ENCODE results near the gene UCP1.

UCP1 gene, protein sequence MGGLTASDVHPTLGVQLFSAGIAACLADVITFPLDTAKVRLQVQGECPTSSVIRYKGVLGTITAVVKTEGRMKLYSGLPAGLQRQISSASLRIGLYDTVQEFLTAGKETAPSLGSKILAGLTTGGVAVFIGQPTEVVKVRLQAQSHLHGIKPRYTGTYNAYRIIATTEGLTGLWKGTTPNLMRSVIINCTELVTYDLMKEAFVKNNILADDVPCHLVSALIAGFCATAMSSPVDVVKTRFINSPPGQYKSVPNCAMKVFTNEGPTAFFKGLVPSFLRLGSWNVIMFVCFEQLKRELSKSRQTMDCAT

GRCh38 chr4:140568507-140569306, at the start of gene UCP1:
TSS of gene UCP1 (minus strand) at chr4:140568961. CDS start at chr4:140568729, 232 bp downstream.
- no peak for DNase-seq

DNA sequence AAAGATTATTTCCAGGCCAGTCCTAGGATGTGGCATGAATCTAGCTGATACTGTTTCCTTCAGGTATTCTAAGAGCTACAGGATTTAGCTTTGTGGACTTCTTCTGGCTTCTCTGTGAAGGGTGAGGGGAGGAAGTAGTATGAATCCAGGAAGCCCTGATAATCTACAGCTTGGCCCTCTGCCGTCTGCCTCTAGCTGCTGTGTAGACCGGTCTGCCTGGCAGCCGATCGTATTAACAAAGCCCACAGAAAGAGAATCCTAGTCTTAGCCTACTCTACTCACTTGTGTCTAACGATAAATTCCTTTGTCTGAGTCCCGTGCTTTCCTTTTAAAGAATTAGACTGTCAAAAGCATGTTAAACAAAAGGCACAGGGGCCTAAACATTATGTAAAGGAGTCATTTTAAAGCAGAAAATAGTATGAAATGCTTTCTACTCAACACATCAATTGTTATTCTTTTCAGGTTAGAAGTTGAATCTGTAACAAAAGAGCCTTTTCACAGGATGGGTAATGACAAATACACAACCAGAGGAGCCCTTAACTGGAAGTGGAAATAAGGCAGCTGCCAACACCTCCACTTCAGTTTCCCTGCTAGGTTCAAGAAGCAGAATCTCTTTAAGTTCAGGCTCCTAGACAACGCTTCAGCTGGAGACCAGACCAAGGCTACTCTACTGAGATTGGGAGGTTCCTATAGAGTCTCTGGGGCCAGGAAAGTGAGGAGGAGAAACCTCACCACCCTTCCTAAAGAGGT, 48.9 kb upstream of the UCP1 start:
- DNase-seq, result no peak

DNA sequence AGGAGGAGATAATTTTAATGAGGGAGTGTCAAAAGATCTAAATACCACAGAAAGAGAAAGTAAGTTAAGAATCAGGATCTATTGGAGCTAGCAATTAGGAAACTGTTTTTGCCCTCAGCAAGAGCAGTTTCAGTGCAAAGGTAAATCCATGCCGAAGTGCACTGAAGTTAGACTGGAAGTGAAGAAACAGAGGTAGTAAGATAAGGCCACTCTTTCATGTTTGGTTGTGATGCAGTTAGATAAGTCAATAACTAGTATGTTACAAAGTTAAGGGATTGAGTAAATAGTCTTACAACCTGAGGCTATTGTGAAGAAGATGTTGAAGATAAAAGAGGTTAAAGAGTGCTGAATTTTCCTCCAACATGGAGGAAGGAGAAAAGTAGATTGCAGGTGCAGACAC, 46.7 kb upstream of the UCP1 start:
- no peak for DNase-seq

DNA sequence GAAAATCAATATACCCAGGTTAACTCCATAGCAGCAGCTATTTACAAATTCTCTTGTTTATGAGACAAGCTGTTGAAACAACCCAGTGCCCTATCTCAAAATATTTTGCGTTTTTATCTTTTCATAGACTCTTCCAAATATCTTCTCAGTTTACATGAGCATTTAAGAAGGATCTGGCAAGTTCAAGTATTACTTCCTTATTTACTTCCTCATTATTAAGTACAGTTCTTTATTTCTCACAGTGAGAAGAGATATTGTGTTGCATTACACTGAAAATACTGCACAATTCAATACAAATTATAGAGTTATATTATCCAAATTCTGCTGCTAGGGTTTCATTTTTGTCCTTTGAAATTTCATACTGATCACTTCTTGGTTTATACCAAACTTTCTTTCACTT, 43.6 kb upstream of the UCP1 start:
- no peak for DNase-seq

DNA sequence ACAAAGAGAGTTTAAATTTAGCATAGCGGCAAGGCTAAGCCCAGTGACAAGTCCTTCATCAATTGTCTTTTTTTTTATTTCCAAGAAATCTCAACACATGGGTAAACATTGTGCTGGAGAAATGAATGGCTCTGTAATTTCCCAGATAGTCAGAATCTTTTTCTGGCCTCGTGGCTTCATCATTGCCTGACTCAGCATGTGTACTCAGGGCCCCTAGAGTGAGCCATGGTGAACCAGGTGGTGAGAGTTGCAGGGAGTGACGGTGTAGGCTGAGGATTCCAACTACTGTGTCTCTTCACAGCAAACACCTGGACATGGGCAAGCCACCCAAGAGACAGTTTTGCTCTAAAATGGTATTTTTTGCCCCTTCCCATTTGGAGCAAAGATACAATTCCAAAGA, 43.1 kb upstream of the UCP1 start:
- no peak for DNase-seq

DNA sequence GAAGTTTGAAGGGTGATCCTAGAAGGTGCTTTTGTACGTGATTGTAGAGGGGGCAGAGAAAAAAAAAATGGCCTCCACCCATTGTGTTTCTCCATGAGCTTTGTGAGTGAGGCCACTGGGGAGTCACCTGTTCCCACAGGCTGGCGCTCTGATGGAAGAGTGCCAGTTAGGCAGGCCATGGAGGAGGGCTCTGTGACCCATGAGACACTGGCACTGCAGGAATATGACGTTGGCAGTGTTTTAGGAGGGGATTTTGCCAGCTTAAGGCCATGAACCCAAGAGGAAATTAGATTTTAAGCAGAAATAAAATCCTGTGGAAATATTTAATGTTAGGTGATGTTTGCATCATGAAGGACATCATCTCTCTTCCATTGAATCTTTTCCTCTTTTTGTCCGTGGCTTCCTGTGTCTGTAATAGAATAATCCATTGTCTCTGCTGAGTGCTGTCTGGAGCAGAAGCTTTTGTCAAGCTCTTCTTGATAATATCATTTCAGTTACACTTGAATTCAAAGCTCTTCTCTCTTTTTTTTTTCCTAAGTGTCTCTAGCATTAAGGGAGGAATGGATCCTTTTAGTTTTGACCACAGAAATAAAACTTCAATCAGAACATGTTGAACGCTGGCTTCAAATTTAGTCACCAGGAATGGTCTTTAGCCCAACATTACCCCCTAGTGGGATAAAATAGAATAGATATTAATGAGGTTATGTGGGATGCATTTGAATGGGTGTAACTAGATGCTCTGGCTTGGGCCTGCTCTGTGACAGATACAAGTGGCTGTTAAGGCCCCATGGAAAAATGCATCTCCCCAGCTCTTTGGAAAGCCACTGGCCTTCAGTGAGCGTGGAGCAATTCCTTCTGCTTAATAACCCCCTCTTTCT, 41.0 kb upstream of the UCP1 start:
- no peak for DNase-seq

GRCh38 chr4:140607852-140608251, 39.1 kb upstream of the UCP1 start:
- no peak for DNase-seq

DNA sequence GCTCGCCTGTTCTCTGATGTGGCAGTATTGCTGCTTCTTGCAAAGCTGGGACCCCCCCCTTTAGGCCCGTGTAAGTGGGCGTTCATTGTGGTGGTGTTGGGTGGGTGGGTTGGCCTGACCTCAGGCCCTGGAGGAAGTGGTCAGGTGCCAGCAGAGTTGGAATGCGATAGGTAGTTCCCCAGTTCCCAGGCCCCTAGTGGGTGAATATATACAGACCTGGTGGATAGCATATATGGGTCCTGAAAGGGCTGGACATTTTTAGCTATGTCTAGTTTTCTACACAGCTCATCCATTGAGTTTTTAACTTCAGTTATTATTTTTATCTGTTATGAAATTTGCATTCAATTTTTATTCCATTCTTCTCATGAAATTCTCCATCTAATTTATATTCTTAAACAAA, 35.8 kb upstream of the UCP1 start:
- DNase-seq, result no peak

DNA sequence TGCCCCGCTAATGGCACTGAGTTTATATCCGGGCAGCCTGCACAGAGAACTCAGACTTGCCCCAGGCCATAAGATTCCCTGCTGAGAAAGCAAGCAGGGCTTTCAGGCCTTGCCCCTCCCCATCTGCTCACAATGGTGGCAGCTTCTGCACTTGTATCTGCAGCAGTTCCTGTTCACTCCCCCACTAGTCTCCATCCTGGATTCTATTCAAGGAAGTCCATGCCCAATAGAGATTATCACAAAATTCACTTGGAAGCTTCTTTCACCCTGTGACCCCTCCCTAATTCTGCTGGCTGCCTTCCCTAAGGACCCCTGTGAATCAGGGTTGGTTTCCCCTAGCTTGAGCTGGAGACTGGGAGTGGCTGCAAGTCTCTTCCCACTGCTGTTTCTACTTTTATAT, 34.5 kb upstream of the UCP1 start:
- DNase-seq, result no peak

GRCh38 chr4:140602714-140603113, 34.0 kb upstream of the UCP1 start:
- no peak for DNase-seq

DNA sequence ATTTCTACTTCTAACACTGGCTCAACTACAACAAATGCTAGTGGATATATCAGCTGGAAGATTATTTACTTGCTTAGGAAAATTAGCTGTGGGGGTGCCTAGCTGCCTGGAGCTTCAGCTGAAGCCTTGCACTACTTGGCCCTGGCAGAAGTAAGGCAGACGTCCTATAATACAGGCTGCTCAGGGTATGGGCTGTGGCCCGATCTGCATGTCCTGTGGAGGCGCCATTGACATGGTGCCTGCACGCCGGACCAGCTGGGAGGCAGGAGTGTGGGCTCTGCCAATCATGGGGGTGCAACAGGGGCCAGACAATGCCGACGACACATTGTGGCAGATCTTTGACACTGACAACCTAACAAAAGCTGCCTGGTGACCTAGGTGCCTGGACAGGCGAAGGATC, 31.6 kb upstream of the UCP1 start:
- DNase-seq, result no peak

GRCh38 chr4:140595065-140595464, 26.3 kb upstream of the UCP1 start:
- no peak for DNase-seq

- no peak for DNase-seq
These were observed 15.7 kb upstream of the UCP1 start for GRCh38 chr4:140584439-140584838.

- DNase-seq, result no peak
These were observed 12.3 kb upstream of the UCP1 start for GRCh38 chr4:140581078-140581477.

GRCh38 chr4:140579278-140579677, 10.5 kb upstream of the UCP1 start:
- DNase-seq, result no peak

DNA sequence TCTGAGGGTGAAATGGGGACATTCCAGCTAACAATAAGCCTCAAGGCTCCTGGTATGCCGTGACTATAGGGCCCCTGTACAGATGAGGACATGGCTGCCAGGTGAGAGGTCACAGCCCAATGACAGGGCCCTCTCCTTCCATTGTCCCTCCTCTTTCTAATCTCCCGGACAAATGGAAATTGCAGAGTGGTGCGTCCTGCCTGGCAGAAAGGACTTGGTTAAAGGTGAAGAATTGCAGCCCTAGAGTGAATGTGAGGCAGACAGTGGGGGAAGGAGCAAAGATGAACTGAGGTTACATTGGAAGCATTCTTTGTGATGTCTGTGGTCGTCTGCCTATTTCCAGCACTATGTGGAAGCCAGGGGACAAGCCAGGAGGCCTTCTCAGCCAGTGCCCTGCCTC, 6.7 kb upstream of the UCP1 start:
- DNase-seq, result no peak

GRCh38 chr4:140571620-140572019, 2.9 kb upstream of the UCP1 start:
- DNase-seq, result no peak

- no peak for DNase-seq
These were observed 512 bp upstream of the UCP1 start for GRCh38 chr4:140569307-140569638.

- no peak for DNase-seq
These were observed 9.1 kb downstream of the UCP1 start for GRCh38 chr4:140559696-140560095.

DNA sequence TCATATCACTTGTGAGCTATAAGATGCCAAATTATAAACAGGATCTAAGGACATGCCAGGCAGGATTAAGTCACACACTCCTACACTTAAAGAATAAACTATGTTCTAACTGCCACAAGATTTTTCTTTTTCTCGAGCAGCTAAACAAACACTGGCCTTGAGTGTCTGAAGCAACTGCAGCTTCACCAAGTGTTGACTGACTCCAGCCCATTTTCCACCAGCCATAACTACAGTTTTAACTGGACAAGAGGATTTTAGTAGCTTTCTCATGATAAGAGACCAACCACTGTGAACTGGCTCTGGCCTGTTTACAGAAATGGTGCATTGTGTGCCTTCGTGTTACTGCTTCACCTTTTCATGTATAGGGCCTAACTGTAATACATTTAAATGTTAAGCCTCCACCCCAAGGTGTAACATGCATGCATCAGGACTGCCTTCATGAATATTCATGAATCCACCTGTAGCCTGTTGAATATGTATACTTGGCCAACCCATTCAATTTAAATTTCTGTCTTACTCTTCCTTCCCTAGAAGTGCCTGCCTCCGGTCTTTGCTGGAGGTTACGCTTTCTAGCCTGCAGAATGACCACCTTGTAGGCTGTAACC, 10.8 kb downstream of the UCP1 start:
- DNase-seq, result no peak

DNA sequence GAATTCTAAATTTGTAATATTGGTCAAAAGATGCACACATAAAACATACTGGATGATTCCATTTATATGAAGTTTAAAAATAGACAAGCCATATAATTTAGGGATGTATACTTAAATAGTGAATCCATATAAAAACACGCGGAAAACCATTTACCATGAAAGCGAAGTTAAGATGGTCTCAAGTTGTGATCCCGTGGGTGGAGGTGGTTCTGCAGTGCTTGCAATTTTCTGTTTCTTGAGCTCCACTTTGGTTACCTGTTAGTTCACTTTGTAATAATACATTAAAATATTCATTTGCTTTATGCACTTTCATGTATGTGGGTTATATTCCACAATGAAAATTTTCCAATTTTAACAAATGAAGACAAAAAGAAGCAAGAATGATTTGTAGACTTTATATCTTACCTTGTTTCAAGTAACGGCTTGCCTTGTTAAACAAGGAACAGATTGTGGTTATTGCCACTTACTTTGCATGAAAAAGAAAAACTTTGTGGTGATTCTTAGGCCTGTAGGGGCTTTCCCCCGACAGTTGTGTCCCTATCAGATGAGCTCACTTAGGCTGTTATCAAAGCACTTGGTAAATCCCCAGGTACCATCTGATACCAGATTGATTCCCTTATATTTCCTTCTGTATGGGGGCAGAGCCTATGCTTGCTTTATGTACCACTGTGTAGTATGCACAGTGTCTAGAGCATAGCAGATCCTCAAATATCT, 12.2 kb downstream of the UCP1 start:
- no peak for DNase-seq

DNA sequence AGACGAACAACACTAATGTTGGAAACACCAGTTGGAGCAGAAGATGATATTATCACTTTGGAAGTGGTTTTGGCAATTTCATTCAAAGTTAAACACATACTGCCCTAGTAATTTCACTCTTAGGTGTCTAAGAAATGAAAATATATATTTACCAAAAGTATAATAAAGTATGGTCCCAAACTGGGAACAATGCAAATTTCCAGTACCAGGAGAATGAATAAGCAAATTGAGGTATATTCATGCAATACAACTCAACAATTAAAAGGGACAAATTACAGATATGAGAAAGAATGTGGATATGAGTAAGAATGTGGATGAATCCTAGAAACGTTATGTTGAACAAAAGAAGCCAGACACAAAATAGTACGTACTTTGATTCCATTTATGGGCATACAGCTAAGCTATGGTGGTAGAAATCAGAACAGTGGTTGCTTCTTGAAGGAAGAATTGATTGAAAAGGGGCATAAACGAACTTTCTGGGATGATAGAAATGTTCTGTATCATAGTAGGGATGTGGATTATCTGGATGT, 34.7 kb downstream of the UCP1 start:
- no peak for DNase-seq
